HEK293T (cell line): Measurements from ENCODE around the gene HAP1.

Experiments
- ARNT ChIP-seq: fragments of 450-650 bp; IDR thresholded peaks from 2 replicates; pipeline ENCODE4 v1.6.1; 2017; ENCODE audit warnings: mild to moderate bottlenecking
- HDGF ChIP-seq: fragments of 450-650 bp; IDR thresholded peaks from 2 replicates; pipeline ENCODE4 v1.6.1; 2017; ENCODE audit warnings: antibody characterized with exemption, borderline replicate concordance
- SP1 ChIP-seq: fragments of 450-650 bp; IDR thresholded peaks from 2 replicates; pipeline ENCODE4 v1.6.1; 2017
- SUZ12 ChIP-seq: fragments of 450-650 bp; IDR thresholded peaks from 2 replicates; pipeline ENCODE4 v1.6.1; 2016; ENCODE audit warnings: mild to moderate bottlenecking

- TF ChIP-seq SP1 = no peak
- TF ChIP-seq HDGF = no peak
- TF ChIP-seq ARNT = no peak
- TF ChIP-seq SUZ12 = no peak
Observed at GRCh38 chr17:41723801-41724475, 10.5 kb downstream of the HAP1 start.
